Panc1 (cell line): ENCODE data around the gene EFCAB8.

Experiments used
- POLR2AphosphoS5 ChIP-seq: IDR thresholded peaks from 2 replicates; pipeline ENCODE4 v1.6.1; 2012; ENCODE audit warnings: mild to moderate bottlenecking, low read depth, low read length, moderate library complexity
- TF ChIP-seq, protein P1 (sequence below): fragments of 450-650 bp; IDR thresholded peaks from 2 replicates; pipeline ENCODE4 v1.5.1; 2017; ENCODE audit warnings: mild to moderate bottlenecking
- TF ChIP-seq, protein P2 (sequence below), 2 experiments: IDR thresholded peaks; 2 replicates each; pipeline ENCODE4 v1.6.1; 2011 to 2012; ENCODE audit warnings: low read depth in 2 of 2, control low read depth in 1 of 2, low read length in 1 of 2, mild to moderate bottlenecking in 1 of 2, moderate library complexity in 1 of 2; ENCODE audit not compliant: insufficient read depth in 1 of 2

DNA sequence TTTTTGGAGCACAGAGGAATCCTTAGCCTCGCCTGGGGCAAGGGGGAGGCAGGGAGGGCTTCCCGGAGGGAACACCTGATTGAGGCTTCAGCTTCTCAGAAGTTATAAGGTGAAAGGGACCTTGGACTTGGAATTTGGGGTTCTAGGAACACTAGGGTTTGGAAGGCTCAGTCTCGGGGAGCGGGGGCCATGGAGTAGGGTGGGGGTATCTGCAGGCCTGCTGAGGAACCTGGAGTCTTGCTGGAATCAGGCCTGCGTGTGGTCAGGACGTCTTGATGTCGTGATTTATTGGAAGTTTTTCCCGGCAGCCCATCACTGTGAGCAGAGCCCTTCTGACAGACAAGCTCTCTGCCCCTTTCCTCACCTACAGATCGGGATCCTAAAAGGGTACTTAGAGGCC lies 50.7 kb downstream of the EFCAB8 start:
- TF ChIP-seq, protein P1, sequence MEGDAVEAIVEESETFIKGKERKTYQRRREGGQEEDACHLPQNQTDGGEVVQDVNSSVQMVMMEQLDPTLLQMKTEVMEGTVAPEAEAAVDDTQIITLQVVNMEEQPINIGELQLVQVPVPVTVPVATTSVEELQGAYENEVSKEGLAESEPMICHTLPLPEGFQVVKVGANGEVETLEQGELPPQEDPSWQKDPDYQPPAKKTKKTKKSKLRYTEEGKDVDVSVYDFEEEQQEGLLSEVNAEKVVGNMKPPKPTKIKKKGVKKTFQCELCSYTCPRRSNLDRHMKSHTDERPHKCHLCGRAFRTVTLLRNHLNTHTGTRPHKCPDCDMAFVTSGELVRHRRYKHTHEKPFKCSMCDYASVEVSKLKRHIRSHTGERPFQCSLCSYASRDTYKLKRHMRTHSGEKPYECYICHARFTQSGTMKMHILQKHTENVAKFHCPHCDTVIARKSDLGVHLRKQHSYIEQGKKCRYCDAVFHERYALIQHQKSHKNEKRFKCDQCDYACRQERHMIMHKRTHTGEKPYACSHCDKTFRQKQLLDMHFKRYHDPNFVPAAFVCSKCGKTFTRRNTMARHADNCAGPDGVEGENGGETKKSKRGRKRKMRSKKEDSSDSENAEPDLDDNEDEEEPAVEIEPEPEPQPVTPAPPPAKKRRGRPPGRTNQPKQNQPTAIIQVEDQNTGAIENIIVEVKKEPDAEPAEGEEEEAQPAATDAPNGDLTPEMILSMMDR = no peak
- TF ChIP-seq, protein P2, sequence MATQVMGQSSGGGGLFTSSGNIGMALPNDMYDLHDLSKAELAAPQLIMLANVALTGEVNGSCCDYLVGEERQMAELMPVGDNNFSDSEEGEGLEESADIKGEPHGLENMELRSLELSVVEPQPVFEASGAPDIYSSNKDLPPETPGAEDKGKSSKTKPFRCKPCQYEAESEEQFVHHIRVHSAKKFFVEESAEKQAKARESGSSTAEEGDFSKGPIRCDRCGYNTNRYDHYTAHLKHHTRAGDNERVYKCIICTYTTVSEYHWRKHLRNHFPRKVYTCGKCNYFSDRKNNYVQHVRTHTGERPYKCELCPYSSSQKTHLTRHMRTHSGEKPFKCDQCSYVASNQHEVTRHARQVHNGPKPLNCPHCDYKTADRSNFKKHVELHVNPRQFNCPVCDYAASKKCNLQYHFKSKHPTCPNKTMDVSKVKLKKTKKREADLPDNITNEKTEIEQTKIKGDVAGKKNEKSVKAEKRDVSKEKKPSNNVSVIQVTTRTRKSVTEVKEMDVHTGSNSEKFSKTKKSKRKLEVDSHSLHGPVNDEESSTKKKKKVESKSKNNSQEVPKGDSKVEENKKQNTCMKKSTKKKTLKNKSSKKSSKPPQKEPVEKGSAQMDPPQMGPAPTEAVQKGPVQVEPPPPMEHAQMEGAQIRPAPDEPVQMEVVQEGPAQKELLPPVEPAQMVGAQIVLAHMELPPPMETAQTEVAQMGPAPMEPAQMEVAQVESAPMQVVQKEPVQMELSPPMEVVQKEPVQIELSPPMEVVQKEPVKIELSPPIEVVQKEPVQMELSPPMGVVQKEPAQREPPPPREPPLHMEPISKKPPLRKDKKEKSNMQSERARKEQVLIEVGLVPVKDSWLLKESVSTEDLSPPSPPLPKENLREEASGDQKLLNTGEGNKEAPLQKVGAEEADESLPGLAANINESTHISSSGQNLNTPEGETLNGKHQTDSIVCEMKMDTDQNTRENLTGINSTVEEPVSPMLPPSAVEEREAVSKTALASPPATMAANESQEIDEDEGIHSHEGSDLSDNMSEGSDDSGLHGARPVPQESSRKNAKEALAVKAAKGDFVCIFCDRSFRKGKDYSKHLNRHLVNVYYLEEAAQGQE (IDR thresholded peaks at IDR 0.05; ENCODE audit: insufficient read depth in 1 of 2, low read depth in 2 of 2, low read length in 1 of 2) = no peak
- no peak for TF ChIP-seq POLR2AphosphoS5
